BE2C (cell line): ENCODE results near the gene NFATC4.

Experiments
- DNase-seq: peaks from one replicate; pipeline ENCODE4 v3.0.0-alpha.2; 2020
- H3K27me3 ChIP-seq: fragments of 250-450 bp; sonication (Bioruptor Pico); 2 replicates; pipeline ENCODE4 v1.5.1; 2020; ENCODE audit warnings: mild to moderate bottlenecking
- H3K36me3 ChIP-seq: fragments of 250-450 bp; sonication (Bioruptor Pico); 2 replicates; pipeline ENCODE4 v1.5.1; 2020; ENCODE audit warnings: mild to moderate bottlenecking
- H3K4me1 ChIP-seq: fragments of 250-450 bp; sonication (Bioruptor Pico); 2 replicates; pipeline ENCODE4 v1.5.1; 2020
- H3K4me3 ChIP-seq: 2 replicates; pipeline ENCODE4 v1.5.1; 2011; ENCODE audit warnings: low read depth, low read length
- H3K9me3 ChIP-seq: fragments of 250-450 bp; sonication (Bioruptor Pico); 2 replicates; pipeline ENCODE4 v1.5.1; 2020
- CTCF ChIP-seq: IDR thresholded peaks from 2 replicates; pipeline ENCODE4 v1.5.1; 2012; ENCODE audit warnings: mild to moderate bottlenecking, low read depth, low read length

NFATC4 gene

GRCh38 chr14:24372701-24373416 is 4.9 kb downstream of the NFATC4 start:
- Histone ChIP-seq H3K36me3 (peaks cover 42% of the 10 kb centered on the region), H3K4me1 (peaks cover 38% of the 10 kb centered on the region), H3K27me3 (no peaks in the 10 kb centered on the region), H3K9me3 (no peaks in the 10 kb centered on the region), H3K4me3 (peak overlapping the region; percentile 58)
- DNase-seq: peak; percentile 99
- TF ChIP-seq CTCF: no peak

- DNase-seq: no peak
- peaks cover 30% of the 10 kb centered on the region for H3K4me1 ChIP-seq
- TF ChIP-seq CTCF: no peak
- no peaks in the 10 kb centered on the region for H3K9me3 ChIP-seq
- no peak overlapping the region for H3K4me3 ChIP-seq
- no peaks in the 10 kb centered on the region for H3K27me3 ChIP-seq
- H3K36me3 ChIP-seq: peaks cover 46% of the 10 kb centered on the region
Measured at GRCh38 chr14:24376448-24377070, 8.6 kb downstream of the NFATC4 start.

GRCh38 chr14:24377126-24377525 is 9.1 kb downstream of the NFATC4 start:
- DNase-seq: no peak
- Histone ChIP-seq H3K27me3 (no peaks in the 10 kb centered on the region), H3K36me3 (peaks cover 46% of the 10 kb centered on the region), H3K9me3 (no peaks in the 10 kb centered on the region), H3K4me1 (peaks cover 29% of the 10 kb centered on the region), H3K4me3 (no peak overlapping the region)
- no peak for TF ChIP-seq CTCF

- no peak for TF ChIP-seq CTCF
- no peak for DNase-seq
- Histone ChIP-seq H3K27me3 (no peaks in the 10 kb centered on the region), H3K4me1 (peaks cover 26% of the 10 kb centered on the region; the same call in 1 of the 2 replicates), H3K36me3 (peaks cover 46% of the 10 kb centered on the region), H3K9me3 (no peaks in the 10 kb centered on the region), H3K4me3 (no peak overlapping the region)
Measured at GRCh38 chr14:24377657-24378056, 9.7 kb downstream of the NFATC4 start.

GRCh38 chr14:24378327-24378726 is 10.3 kb downstream of the NFATC4 start:
- peaks cover 43% of the 10 kb centered on the region for H3K36me3 ChIP-seq
- no peaks in the 10 kb centered on the region for H3K27me3 ChIP-seq
- DNase-seq: no peak
- peaks cover 23% of the 10 kb centered on the region; the same call in 1 of the 2 replicates for H3K4me1 ChIP-seq
- H3K4me3 ChIP-seq: no peak overlapping the region
- H3K9me3 ChIP-seq: no peaks in the 10 kb centered on the region
- TF ChIP-seq CTCF: no peak
